Keratinocyte (primary cell): ENCODE measurements around the gene STK11IP. TPM values are rescaled to one million over a fixed set of nuclear protein-coding genes. Genes with fewer than 3 reads are reported as not detected.

Experiments
- DNase-seq: peaks from one replicate; pipeline ENCODE4 v3.0.0-alpha.2; 2011; ENCODE audit warnings: low read depth, missing footprints, low spot score
- FAIRE-seq: peaks from 2 replicates; lab custom pipeline; 2011; peaks lifted over from hg19 to GRCh38; lab: Jason Lieb, UNC
- H2AFZ ChIP-seq: 2 replicates; pipeline ENCODE4 v1.6.0; 2012; ENCODE audit warnings: low read length, control low read depth, inconsistent platforms; ENCODE audit not compliant: control insufficient read depth
- H3K27ac ChIP-seq: 2 replicates; pipeline ENCODE4 v1.5.1; 2011; ENCODE audit warnings: low read length; ENCODE audit not compliant: control insufficient read depth, insufficient read depth
- H3K27me3 ChIP-seq: 3 replicates; pipeline ENCODE4 v1.6.0; 2011; ENCODE audit warnings: low read length; ENCODE audit not compliant: control insufficient read depth, insufficient read depth; ENCODE audit errors: extremely low read depth
- H3K36me3 ChIP-seq, 2 experiments: 2 replicates in 1 of 2; 3 replicates in 1 of 2; pipeline ENCODE4 v1.5.1; 2011; ENCODE audit warnings: low read length in 2 of 2, mild to moderate bottlenecking in 1 of 2; ENCODE audit not compliant: control insufficient read depth in 2 of 2, insufficient read depth in 2 of 2; ENCODE audit errors: extremely low read depth in 1 of 2
- H3K4me1 ChIP-seq: 3 replicates; pipeline ENCODE4 v1.5.1; 2011; ENCODE audit warnings: low read length; ENCODE audit not compliant: control insufficient read depth, insufficient read depth; ENCODE audit errors: extremely low read depth
- H3K4me2 ChIP-seq: 3 replicates; pipeline ENCODE4 v1.6.0; 2011; ENCODE audit warnings: low read depth, low read length; ENCODE audit not compliant: control insufficient read depth, insufficient read depth; ENCODE audit errors: extremely low read depth
- H3K4me3 ChIP-seq, 3 experiments: fragments of 200-600 bp in 1 of 3; sonication (generic) in 1 of 3; 2 replicates in 2 of 3; 3 replicates in 1 of 3; pipeline ENCODE4 v1.5.1; 2011 to 2016; ENCODE audit warnings: low read length in 3 of 3, mild to moderate bottlenecking in 3 of 3, control low read depth in 2 of 3, inconsistent platforms in 1 of 3, low read depth in 1 of 3, mixed read lengths in 1 of 3, mixed run types in 1 of 3, moderate library complexity in 1 of 3; ENCODE audit not compliant: control insufficient read depth in 2 of 3, insufficient read depth in 2 of 3; ENCODE audit errors: extremely low read depth in 1 of 3
- H3K79me2 ChIP-seq: 2 replicates; pipeline ENCODE4 v1.6.0; 2012; ENCODE audit warnings: low read length; ENCODE audit not compliant: control insufficient read depth, insufficient read depth
- H3K9ac ChIP-seq: 3 replicates; pipeline ENCODE4 v1.6.0; 2011; ENCODE audit warnings: low read length; ENCODE audit not compliant: control insufficient read depth, insufficient read depth; ENCODE audit errors: extremely low read depth
- H3K9me1 ChIP-seq: 3 replicates; pipeline ENCODE4 v1.6.0; 2011; ENCODE audit warnings: low read length; ENCODE audit not compliant: control insufficient read depth, insufficient read depth; ENCODE audit errors: extremely low read depth
- H3K9me3 ChIP-seq: 2 replicates; pipeline ENCODE4 v1.5.1; 2012; ENCODE audit warnings: low read depth, low read length; ENCODE audit not compliant: control insufficient read depth
- H4K20me1 ChIP-seq: 3 replicates; pipeline ENCODE4 v1.6.0; 2011; ENCODE audit warnings: low read length; ENCODE audit not compliant: control insufficient read depth, insufficient read depth; ENCODE audit errors: extremely low read depth
- CTCF ChIP-seq, 3 experiments: IDR thresholded peaks in 1 of 3; conservative IDR thresholded peaks in 1 of 3; optimal IDR thresholded peaks in 1 of 3; 2 replicates in 2 of 3; 3 replicates in 1 of 3; pipeline versions ENCODE3 to v1.5.1; 2011; ENCODE audit warnings: low read length in 3 of 3, mild to moderate bottlenecking in 3 of 3, moderate library complexity in 2 of 3, control low read depth in 1 of 3, inconsistent platforms in 1 of 3; ENCODE audit not compliant: insufficient read depth in 2 of 3; ENCODE audit errors: extremely low read depth in 1 of 3
- EZH2 ChIP-seq: IDR thresholded peaks from one replicate; pipeline ENCODE4 v1.6.1; 2012; ENCODE audit warnings: inconsistent platforms, mild to moderate bottlenecking, low read length, moderate library complexity
- dilution Hi-C: fragments of 300-500 bp; cut with MboI; formaldehyde crosslinking; loops from one replicate; pipeline ENCODE4 v1.7.0; 2020; ENCODE audit warnings: low sequenced_read_pairs; ENCODE audit not compliant: extremely low pct_ligation_motif_present
- polyA plus RNA-seq, 5 experiments: library from polyadenylated mRNA; depleted of rRNA in 3 of 5; stranded (reverse) in 3 of 5; stranded (forward) in 1 of 5; unstranded in 1 of 5; fragments of >200 nt; gene quantifications; 1 replicate in 1 of 5; 2 replicates in 3 of 5; 3 replicates in 1 of 5; pipeline versions ENCODE4 v1.2.1 to v1.2.3, GENCODE V29; 2011 to 2012; ENCODE audit warnings: missing spikeins in 2 of 5, low read depth in 1 of 5, low replicate concordance in 1 of 5

The STK11IP gene
- polyA plus RNA-seq, 1 donor (not counting 4 experiments of a cell fraction or from before 2014, with no cell fraction given): 10.0 TPM

- no peaks in the 10 kb centered on the region for H3K27me3 ChIP-seq
- no peak overlapping the region for H3K9ac ChIP-seq
- TF ChIP-seq CTCF (optimal IDR thresholded peaks at IDR 0.05 in 1 of 3, IDR thresholded peaks at IDR 0.05 in 1 of 3, conservative IDR thresholded peaks at IDR 0.05 in 1 of 3; ENCODE audit: extremely low read depth in 1 of 3, insufficient read depth in 2 of 3, low read length in 3 of 3): no peak
- TF ChIP-seq EZH2: no peak
- peaks cover 21 to 44% of the 10 kb centered on the region in 2 experiments for H3K36me3 ChIP-seq
- no peak for DNase-seq
- H3K79me2 ChIP-seq: no peaks in the 10 kb centered on the region
- H3K9me1 ChIP-seq: no peaks in the 10 kb centered on the region
- no peaks in the 10 kb centered on the region for H3K4me1 ChIP-seq
- no peak for FAIRE-seq
- no peak overlapping the region for H2AFZ ChIP-seq
- dilution Hi-C loops: no loop called here
- H3K27ac ChIP-seq: no peak overlapping the region
- H3K4me3 ChIP-seq: no peak overlapping the region
- H3K9me3 ChIP-seq: no peaks in the 10 kb centered on the region
- no peaks in the 10 kb centered on the region for H4K20me1 ChIP-seq
- no peak overlapping the region for H3K4me2 ChIP-seq
Observed at GRCh38 chr2:219608399-219608964, 10.8 kb downstream of the STK11IP start.

GRCh38 chr2:219609149-219609750, 11.6 kb downstream of the STK11IP start:
- dilution Hi-C loops: no loop called here
- Histone ChIP-seq H3K4me1 (no peaks in the 10 kb centered on the region), H2AFZ (no peak overlapping the region), H3K36me3 (peaks cover 21 to 40% of the 10 kb centered on the region in 2 experiments), H3K27ac (no peak overlapping the region), H3K4me3 (no peak overlapping the region), H3K4me2 (no peak overlapping the region), H3K9ac (no peak overlapping the region), H3K79me2 (no peaks in the 10 kb centered on the region), H4K20me1 (no peaks in the 10 kb centered on the region), H3K9me3 (no peaks in the 10 kb centered on the region), H3K27me3 (no peaks in the 10 kb centered on the region), H3K9me1 (no peaks in the 10 kb centered on the region)
- no peak for DNase-seq
- FAIRE-seq: no peak
- no peak for TF ChIP-seq EZH2
- TF ChIP-seq CTCF (optimal IDR thresholded peaks at IDR 0.05 in 1 of 3, IDR thresholded peaks at IDR 0.05 in 1 of 3, conservative IDR thresholded peaks at IDR 0.05 in 1 of 3; ENCODE audit: extremely low read depth in 1 of 3, insufficient read depth in 2 of 3, low read length in 3 of 3): no peak
